HG02840 (cell line): ENCODE results near the gene PSMG4.

Source experiments
- ATAC-seq: cut with Tn5 transposase; IDR thresholded peaks from one replicate; pipeline ENCODE4 v1.9.1; 2021; ENCODE audit warnings: mild to moderate bottlenecking, moderate library complexity, moderate number of reproducible peaks; ENCODE audit not compliant: unreplicated experiment, low FRiP score

The PSMG4 gene

GRCh38 chr6:3301506-3301905 lies 42.8 kb downstream of the PSMG4 start:
- no peak for ATAC-seq

DNA sequence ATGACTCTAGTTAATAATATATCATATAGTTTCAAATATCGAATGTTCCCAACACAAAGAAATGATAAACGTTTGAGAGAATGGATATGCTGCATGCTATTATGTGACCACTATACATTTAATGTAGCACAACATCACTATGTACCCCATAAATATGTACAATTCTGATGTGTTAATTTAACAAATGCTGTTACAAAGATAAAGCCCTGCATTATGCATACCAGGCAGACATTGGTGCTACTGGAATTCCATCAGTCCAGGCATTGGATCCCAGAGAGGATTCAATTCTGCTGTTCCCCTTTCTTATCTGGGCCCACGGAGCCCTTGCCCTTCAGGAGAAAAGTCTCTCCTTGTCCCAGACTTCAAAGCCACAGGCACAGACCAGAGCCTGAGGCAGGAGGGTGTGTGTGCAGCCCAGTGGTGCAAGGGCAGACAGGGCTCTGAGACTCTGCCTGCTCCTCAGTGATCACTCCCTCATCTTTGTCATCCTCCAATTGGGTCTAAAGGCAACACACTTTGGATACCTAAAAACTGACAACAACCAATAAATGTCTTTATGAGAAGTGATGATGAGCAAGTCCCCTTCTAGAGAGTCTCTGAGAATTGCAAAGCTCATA lies 45.2 kb downstream of the PSMG4 start:
- no peak for ATAC-seq

GRCh38 chr6:3304500-3305215 lies 45.9 kb downstream of the PSMG4 start:
- no peak for ATAC-seq

DNA sequence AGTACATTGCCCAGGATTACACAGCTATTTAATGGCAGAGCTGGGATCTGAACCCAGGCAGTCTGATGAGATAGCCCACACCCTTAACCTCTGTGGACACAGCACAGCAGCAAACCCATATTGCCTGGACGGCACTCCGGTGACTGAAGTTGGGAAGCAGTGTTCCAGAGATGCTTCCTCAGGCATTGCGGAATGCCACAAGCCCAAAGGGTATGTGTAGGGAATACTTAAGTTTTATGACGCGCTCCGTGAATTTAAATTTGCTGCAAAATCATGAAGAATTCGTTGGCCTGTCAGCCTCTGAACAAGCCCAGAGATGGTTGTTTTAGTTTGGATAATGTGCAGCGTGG lies 46.4 kb downstream of the PSMG4 start:
- ATAC-seq: no peak

DNA sequence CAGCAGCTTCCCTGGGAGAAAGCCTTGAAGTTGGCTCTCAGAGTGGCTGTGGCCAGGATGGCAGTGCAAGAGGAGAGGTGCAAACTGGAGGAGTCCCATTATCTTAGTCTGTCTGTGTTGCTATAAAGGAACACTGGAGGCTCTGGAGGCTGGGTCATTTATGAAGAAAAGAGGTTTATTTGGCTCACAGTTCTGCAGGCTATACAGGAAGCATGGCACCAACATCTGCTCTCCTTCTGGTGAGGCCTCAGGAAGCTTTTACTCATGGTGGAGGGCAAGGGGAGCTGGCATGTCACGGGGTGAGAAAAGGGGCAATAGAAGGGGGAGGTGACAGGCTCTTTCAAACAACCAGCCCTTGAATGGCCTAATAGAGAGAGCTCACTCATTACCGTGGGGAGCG lies 47.1 kb downstream of the PSMG4 start:
- no peak for ATAC-seq

DNA sequence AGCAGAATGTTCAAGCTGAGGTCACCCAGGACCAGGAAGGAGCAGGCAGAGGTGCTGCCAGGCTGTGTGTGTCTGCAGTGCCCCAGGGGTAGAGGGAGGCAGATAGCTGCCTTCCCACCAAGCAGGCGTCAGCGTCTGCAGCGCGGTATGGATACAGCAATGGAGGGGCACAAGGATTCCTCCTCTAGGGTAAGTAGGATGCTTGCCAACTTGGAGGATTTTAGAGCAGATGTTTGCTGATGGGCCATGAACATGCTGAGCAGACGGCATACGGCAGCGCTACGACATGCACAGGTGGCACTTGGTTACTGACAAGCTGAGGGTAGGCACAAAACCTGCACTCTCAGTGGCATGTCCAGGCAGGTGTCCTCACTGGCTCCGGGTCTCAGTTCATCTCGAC lies 48.1 kb downstream of the PSMG4 start:
- ATAC-seq: no peak

DNA sequence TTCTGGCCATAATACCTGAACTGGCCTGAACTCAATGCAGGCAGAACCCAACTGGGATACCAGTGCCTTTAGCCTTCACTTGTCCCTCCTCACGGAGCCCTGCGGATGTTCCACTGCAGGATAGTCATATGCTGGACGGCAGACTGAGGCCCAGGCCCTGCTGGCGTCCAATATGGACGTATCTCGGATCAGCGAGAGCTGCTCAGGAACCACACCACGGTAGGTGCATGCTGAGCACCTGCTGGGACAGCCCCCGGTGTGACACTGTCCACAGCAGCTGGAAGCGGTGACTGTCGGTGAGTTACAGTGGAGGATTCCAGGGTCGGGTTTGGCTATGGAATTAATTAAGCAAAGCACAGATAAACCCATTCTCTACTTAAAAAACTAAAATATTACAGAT lies 48.7 kb downstream of the PSMG4 start:
- no peak for ATAC-seq

DNA sequence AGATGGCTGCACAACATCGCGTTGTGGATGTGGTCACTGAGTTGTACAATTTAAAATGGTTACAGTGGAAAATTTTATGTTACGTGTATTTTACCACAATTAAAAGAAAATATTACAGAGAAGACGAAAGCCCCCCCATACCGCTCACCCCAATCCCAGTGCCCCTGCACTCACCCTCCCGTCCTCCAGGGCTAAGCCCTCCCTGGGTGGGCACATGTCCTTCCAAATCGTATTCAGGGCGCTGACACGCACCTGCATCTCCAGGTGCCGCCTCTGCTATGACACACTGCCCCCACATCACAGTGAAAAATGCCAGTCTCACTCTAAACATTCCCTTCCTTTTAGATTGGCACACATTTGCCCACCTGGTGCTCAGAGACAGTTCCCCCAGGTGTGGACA lies 49.4 kb downstream of the PSMG4 start:
- ATAC-seq: no peak

DNA sequence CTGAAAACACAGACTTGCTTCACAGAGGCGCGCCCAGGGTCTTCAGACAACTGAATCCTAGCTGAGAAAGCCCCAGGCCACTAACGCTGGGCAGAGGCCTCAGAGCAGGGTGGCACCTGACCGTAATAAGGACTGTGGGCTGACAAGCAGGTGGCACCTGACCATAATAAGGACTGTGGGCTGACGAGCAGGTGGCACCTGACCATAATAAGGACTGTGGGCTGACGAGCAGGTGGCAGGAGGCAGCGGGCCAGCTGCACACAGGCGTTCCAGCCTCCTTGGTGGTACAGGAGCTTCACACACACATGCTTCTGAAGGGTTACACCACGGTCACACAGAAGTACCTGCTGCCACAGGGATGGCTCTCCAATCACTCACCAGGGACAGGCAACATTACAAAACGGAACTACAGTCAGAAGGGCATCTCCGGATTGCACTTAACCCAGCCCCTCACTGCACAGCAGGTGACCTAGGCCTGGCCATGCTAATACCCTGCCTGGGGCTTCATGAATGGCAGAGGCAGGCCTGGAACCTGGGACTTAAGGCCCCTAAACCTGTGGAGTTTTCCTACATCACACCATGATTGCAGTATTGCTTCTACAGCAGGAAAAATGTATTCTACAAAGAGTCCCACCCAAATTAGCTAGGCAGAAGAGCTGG lies 50.8 kb downstream of the PSMG4 start:
- ATAC-seq: no peak

- ATAC-seq: no peak
Measured at GRCh38 chr6:3310051-3310448, 51.3 kb downstream of the PSMG4 start.

- ATAC-seq: no peak
Measured at GRCh38 chr6:3310703-3311102, 52.0 kb downstream of the PSMG4 start.

DNA sequence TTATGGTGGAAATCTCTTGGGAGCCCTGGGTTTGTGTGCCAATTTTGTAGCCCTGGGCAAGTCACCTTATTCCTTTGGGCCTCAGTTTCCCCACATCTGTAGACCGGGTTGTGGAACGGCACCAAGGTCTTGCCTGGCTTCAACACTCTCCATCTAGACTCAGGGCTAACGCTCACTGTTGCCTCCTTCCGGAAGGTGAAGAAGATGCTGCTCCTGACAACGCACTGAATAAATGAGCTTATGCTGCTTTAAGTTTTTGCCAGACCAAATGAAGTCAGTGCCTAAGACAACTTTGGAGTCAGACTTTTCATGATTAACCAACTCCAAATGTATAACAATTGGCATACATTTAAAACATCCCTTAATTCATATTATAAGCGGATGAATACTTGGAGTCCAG lies 53.1 kb downstream of the PSMG4 start:
- no peak for ATAC-seq

DNA sequence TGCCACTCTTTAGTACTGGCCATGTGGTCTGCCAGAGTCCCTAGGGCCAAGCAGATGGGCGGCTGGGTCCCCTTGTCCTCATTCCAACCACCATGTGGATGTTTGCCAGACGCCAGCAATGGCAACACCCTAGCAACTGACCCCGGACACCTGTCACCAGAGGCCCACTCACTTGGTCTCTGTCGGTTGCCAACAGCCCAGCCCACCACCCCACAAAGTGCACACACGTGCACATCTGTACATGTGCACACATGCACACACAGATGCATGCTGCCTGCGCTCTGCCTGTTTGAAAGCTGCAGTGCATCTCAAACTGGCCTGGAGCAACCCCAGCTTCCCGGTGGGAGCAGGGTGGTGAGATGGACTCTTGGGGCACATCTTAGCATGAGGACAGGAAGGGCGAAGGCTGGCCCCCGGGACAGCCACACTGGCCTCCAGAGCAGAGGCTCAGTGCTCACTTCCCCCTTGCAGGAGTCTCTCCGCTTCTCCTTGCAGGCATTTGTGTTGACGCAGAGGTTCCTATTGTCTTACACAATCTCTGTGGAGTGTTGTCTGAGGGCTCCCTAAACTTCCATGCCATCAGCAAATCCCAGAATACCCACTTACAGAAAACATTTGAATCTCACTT lies 54.0 kb downstream of the PSMG4 start:
- no peak for ATAC-seq

GRCh38 chr6:3314176-3314575 lies 55.4 kb downstream of the PSMG4 start:
- ATAC-seq: no peak

DNA sequence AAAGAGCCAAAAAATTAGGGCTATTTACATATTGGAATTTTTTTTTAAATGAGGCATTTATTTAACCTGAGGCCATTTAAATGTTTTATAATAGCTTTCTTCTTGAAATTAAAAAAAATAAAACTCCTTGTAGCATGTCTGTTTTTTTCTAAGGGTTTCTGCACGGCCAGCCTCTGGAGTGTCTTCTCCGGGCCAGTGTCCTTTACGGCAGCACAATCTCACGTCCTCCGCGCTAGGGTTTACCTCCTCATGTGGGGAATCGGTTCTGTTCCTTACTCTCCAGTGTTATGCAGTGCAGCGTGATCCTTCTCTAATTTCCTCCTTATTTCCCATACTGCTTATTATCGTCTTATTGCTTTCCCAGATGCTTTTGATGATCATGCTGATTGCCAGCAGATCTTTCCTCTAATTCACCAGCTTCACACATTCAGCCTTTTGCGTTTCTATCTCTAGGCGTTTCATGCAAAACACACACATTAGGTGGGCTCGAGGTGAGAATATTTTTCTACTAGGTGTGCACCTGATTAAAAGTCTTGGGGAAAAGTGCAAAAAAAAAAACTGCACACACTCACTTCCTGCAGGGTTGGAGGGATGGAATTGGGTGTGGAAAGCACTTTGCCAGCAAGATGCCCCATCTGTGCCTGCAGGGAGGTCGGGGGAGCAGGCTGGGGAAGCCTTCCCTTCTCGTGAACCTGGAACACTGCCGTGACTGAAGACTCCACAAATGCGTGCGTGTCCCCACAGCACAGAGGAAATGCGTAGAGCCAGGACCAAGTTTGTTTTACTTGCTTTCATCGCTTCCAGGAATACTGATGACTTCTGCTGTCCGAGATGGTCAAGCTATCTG lies 56.1 kb downstream of the PSMG4 start:
- ATAC-seq: no peak

DNA sequence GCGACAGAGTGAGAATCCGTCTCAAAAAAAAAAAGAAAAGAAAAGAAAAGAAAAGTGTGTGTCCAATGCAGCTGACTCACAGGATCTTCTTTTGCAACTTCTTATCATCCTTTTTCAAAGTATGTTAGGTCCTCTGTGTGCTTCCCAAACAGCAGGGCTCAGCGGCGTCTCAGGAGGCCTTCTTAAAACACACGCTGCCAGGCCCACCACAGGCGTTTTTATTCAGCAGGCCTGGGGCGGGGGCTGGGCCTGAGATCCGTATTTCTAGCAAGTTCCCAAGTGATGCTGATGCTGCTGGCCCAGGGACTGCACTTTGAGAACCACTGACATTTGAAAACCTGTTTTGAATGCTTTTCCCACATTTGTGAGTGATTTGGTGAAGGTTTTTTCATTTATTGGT lies 57.1 kb downstream of the PSMG4 start:
- no peak for ATAC-seq

DNA sequence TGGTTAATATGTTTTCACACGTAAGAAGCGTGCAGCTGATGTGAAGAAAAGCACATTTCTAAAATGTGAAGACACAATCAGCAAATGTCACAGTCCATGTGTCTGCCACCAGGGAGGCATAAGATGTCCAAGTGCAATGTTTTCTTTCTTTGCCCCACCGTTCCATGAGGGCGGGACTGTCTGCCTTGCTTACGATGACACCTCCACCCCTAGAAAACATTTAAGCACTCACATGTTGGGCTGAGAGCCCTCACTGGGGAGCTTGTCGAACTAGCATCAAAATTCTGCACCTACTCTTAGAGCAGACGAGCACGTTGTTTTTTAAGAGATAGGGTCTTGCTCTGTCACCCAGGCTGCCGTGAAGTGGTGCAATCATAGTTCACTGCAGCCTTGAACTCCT lies 57.6 kb downstream of the PSMG4 start:
- no peak for ATAC-seq

GRCh38 chr6:3316818-3317217 lies 58.1 kb downstream of the PSMG4 start:
- ATAC-seq: no peak
